GM12892 (cell line): ENCODE data around the gene MAP1LC3B.

Experiments
- DNase-seq: peaks from one replicate; pipeline ENCODE4 v3.0.0; 2011; ENCODE audit not compliant: insufficient read length
- FAIRE-seq: peaks from 2 replicates; lab custom pipeline; 2011; peaks lifted over from hg19 to GRCh38; lab: Jason Lieb, UNC
- POLR2A ChIP-seq: IDR thresholded peaks from 2 replicates; pipeline ENCODE4 v1.6.1; 2011; ENCODE audit warnings: low read depth, low read length, control low read depth
- POLR2AphosphoS5 ChIP-seq: IDR thresholded peaks from 2 replicates; pipeline ENCODE4 v1.6.1; 2011; ENCODE audit warnings: low read depth, low read length, control low read depth
- TAF1 ChIP-seq: IDR thresholded peaks from 2 replicates; pipeline ENCODE4 v1.6.1; 2011; ENCODE audit warnings: low read depth, mild to moderate bottlenecking, control low read depth, low read length, borderline replicate concordance

The MAP1LC3B gene

GRCh38 chr16:87431926-87432325 lies 39.8 kb downstream of the MAP1LC3B start:
- FAIRE-seq (no peak), DNase-seq (no peak)
- TF ChIP-seq TAF1: no peak
- TF ChIP-seq POLR2A: no peak
- TF ChIP-seq POLR2AphosphoS5: no peak

- TF ChIP-seq TAF1 (no peak), POLR2A (no peak), POLR2AphosphoS5 (no peak)
- DNase-seq (no peak), FAIRE-seq (no peak)
These were observed 40.3 kb downstream of the MAP1LC3B start for GRCh38 chr16:87432330-87432915.

GRCh38 chr16:87434146-87434667 lies 42.1 kb downstream of the MAP1LC3B start:
- no peak for TF ChIP-seq TAF1
- no peak for TF ChIP-seq POLR2A
- no peak for TF ChIP-seq POLR2AphosphoS5
- FAIRE-seq (no peak), DNase-seq (no peak)

- DNase-seq: no peak
- no peak for FAIRE-seq
- TF ChIP-seq TAF1: no peak
- no peak for TF ChIP-seq POLR2A
- TF ChIP-seq POLR2AphosphoS5: no peak
These were observed 43.5 kb downstream of the MAP1LC3B start for GRCh38 chr16:87435372-87436224.

- FAIRE-seq: no peak
These were observed 44.4 kb downstream of the MAP1LC3B start for GRCh38 chr16:87436225-87437172.

GRCh38 chr16:87437327-87437726 lies 45.2 kb downstream of the MAP1LC3B start:
- DNase-seq (no peak), FAIRE-seq (no peak)
- no peak for TF ChIP-seq TAF1
- no peak for TF ChIP-seq POLR2AphosphoS5
- TF ChIP-seq POLR2A: no peak

More at GRCh38 chr16:87436225-87437172, 44.4 kb downstream of the MAP1LC3B start:
- DNase-seq: no peak
- TF ChIP-seq TAF1: no peak
- no peak for TF ChIP-seq POLR2A
- no peak for TF ChIP-seq POLR2AphosphoS5

GRCh38 chr16:87437911-87438610 lies 45.9 kb downstream of the MAP1LC3B start:
- no peak for TF ChIP-seq POLR2A
- TF ChIP-seq POLR2AphosphoS5: no peak
- DNase-seq (no peak), FAIRE-seq (no peak)

- FAIRE-seq (no peak), DNase-seq (no peak)
- TF ChIP-seq POLR2AphosphoS5 (no peak), TAF1 (no peak), POLR2A (no peak)
These were observed 46.5 kb downstream of the MAP1LC3B start for GRCh38 chr16:87438611-87438985.

- FAIRE-seq (no peak), DNase-seq (no peak)
- no peak for TF ChIP-seq POLR2A
- no peak for TF ChIP-seq POLR2AphosphoS5
- no peak for TF ChIP-seq TAF1
These were observed 47.8 kb downstream of the MAP1LC3B start for GRCh38 chr16:87439926-87440325.

GRCh38 chr16:87441886-87442580 lies 49.9 kb downstream of the MAP1LC3B start:
- TF ChIP-seq TAF1 (no peak), POLR2AphosphoS5 (no peak), POLR2A (no peak)
- FAIRE-seq (no peak), DNase-seq (no peak)
